GM21447 (cell line): ENCODE results near the gene ADAM23.

Experiments
- ATAC-seq: cut with Tn5 transposase; IDR thresholded peaks from one replicate; pipeline ENCODE4 v1.9.1; 2021; ENCODE audit not compliant: unreplicated experiment

Gene ADAM23

DNA sequence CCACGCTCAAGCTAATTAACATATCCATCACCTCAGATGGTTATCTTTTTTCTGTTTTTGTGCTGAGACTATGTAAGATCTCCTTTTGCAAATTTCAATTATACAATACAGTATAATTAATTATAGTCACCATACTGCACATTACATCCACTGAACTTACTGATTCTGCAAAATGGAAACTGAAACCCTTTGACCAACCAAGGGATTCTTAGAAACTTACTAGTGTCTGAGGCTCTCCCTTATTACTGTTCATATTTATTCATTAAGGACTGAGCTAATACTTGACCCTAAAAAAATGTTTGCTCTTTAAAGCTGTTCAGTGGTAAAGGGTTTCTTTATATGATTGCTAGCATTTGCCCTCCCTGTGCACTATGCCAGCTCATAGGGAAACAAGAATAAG is 50.7 kb downstream of the ADAM23 start:
- ATAC-seq: no peak

DNA sequence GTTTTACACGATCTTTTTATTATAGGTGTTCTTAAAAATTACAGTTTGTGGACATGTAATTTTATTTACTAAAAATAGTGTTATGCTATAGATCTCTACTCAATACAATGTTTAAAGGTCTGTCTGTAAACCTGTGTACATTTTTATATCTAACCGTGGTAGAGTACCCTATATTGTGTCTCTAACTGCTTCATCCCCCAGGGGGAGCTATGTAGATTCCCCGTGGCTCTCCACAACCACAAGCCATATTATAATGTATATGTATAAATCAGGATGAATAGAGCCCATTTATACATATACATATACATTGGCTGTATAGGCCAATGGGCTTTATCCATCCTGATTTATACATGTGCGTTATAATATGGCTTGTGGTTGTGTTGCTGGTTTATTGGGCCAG is 59.4 kb downstream of the ADAM23 start:
- ATAC-seq: no peak

DNA sequence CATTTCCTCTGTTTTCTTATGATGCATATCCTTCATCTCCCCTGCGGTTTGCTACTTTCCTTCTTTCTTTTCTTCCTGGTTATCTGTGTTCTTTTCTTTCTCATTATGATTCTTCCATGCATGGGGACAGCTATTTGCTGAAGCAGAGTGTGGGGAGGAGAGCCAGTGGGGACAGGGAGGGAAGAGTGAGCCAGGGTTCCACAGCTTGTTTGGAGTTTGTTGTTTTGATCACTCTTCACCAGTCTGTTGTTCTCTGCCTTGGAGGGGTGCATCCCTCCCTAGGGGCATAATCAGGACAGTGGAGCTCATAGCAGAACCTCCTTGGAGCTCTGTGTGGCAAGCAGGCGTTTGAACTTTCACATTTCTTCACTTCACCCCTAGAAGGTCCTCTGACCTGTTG is 68.0 kb downstream of the ADAM23 start:
- no peak for ATAC-seq

DNA sequence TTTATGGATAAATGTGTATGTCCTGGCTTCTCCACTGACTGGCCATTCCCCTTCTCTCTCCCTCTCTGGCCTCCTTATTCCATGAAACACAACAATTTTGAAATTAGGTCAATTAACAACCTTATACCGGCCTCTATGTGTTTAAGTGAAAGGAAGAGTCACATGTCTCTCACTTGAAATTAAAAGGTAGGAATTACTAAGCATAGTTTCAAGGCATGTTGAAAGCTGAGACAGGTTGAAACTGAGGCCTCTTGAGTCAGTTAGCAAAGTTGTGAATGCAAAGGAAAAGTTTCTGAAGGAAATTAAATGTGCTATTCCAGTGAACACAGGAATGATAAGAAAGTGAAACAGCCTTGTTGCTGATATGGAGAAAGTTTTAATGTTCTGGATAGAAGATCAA is 69.7 kb downstream of the ADAM23 start:
- no peak for ATAC-seq

DNA sequence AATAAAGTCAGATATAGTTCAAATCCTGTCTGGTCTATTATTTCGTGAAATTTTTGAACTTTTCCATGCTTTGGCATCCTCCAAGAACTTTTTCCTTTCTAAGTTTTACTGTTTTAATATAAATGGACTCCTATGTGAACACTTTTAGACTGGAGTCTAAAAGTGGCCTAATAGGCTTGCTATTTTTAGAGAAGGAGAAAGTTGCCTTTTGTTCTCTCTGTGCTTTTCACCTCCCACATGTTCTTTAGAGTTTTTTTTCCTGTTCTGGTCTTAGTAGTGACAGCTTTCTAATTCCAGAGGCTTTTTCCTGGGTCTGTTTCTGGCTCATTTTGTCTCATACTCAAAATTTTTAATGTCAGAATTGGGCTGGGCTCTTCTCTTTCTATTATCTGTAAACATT is 72.2 kb downstream of the ADAM23 start:
- no peak for ATAC-seq

DNA sequence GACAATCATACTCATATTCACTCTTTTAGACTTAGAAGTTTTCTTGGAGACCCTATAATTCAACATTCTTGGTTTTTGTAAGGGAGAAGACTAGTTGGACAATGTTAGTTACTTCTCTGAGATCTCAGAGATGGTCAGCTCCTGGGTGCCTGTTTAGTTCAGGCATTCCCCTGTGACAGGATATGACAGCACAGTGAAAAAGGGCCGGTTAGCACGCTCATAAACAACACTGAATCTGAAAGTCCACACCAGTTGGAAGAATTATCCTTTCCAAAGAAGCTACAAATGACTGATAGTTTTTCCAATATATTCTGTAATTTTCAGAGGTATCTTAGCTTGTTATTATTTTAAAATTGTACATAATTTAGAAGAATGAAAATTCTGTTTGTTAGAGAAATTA is 75.7 kb downstream of the ADAM23 start:
- ATAC-seq: no peak

DNA sequence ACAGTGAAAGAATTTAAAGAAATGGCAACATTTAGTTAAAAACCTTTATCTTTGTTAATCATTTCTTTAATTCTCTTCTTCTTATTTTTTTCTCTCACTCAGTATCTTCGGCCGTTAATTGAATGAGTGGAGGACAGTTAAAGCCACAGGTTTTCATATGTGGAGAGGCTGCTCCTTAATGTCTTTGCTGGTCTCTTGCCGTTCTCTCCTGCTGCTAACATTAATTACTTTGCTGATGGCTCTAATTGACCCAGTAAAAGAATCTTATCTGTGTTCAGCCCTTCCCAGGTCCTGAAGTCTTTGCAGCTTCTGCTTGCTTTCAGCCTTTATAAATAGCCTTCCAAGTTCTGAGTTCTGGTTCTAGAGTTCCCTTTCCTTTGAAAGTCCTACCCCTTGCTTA is 77.1 kb downstream of the ADAM23 start:
- no peak for ATAC-seq

DNA sequence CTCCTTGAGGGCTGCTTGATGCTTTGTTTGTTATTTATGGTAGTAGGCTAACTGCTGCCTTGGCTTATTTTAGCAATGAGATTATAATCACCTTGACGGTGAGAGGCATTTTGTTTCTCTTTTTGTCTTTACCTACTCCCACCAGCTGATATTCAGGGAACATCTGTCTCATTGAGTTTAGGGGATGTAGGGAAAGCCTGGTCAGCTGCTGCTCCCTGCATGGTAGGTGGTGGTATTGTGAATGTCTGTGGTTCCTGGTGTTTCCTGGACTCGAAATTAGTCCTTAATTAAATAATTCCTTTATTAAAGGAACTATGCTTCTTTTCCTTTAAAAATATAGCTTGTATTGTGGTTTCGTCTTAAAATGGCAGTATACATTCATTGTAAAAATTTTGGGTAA is 77.8 kb downstream of the ADAM23 start:
- ATAC-seq: no peak

DNA sequence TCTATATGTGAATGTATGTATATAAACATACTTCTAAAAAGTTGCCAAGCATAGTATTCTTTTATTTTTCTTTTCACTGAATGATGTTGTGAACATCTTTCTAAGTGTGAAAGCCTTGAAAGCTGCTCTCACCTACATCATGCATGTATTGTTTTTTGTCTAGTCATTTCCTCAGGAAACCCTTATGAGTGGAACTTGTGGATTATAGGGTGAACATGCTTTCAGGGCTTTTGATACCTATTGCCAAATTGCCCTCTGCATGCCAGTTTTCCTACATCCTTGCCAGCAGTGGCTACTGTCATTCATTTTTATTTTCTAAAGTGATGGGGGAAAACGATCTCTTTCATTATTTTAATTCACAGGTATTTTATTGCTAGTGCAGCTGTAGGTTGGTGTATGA is 78.3 kb downstream of the ADAM23 start:
- no peak for ATAC-seq

DNA sequence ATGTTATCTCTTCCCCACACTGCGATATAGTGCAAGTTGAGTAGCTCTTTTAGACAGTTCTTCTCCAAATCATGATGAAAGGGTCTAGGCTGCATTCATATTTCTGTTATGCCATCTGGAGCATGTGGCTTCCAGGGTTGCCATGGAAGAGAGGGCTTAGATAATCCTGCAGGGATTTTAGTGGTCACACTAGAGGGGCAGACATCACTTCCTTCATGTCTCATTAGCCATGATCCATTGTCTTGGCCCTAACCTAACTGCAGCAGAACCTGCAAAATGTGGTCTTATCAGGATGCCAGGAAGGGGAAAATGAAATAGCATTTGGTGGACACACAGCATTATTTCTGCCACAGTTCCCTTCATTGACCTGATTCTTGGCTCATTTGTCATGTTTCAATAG is 83.1 kb downstream of the ADAM23 start:
- no peak for ATAC-seq

DNA sequence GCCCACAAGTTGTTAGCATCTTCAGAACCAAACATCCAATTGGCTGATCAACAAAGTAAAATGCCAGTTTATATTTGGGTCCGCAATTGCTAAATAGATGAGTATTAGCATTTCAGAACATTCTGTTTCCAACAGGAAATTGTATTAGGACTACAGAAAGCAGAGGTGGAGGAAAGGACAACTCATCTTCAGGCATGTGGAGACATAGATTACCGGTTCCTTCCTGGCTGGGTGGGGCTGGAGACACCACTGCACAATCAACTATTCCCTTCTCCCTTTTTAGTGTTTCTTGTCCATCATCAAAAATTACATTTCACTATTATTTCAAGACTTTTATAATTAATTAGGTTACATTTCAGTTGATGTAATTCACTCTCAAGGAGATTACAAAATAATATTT is 83.8 kb downstream of the ADAM23 start:
- no peak for ATAC-seq

DNA sequence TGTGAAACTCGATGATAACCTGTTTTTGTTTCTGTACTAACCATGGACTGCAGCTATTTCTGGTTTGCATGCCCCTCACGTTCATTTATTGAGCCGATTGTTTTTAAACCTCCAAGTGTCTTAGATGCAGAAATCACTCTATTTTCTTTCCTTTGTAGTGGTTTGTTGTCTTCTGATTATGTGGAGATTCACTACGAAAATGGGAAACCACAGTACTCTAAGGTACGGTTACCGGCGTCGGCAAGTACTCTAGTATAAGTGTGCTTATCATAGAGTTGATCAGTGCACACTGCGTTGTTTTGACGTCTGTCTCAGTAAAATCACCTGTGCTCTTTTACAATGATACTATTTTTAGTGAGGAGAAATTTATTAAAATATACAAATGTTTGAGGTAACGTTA is 87.4 kb downstream of the ADAM23 start:
- ATAC-seq: no peak

DNA sequence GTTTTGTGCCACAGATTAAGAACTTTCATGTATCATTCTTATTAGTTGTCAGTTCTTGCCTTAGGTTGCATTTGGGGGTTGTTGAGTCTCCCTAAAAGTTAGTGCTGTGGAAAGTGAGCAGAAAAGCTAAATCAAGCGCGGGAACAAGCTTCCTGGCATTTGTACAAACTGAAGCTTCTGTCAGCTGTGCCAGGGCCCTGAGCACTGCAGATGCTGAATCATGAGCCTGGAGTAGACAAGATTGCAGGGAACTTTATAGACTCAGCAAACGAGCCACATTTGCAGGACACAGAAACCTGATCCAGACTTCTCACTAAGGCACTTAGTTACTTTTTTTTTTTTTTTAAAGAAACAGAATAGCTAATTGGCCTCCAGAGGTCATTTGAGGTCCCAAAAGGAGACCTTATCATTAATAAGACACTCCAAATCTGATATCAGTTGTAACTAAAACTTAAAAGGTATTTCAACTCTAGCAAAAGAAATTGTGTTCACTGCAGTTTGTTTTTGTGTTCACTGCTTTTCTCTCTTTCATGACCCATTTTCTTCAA is 88.7 kb downstream of the ADAM23 start:
- no peak for ATAC-seq

DNA sequence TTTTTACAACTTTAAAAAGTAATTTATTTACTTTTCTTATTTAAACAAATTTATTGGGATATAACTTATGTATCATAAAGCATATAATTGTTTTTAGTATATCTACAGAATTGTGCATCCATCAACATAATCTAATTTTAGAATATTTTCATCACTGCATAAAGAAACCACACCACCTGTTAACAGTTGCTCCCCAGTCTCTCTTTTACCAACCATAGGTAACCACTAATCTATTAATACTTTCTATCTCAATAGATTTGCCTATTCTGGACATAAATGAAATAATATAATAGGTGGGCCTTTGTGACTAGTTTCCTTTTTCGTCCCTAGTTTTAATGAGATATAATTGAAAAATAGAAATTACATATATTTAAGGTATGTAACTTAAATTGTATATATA is 90.6 kb downstream of the ADAM23 start:
- no peak for ATAC-seq

DNA sequence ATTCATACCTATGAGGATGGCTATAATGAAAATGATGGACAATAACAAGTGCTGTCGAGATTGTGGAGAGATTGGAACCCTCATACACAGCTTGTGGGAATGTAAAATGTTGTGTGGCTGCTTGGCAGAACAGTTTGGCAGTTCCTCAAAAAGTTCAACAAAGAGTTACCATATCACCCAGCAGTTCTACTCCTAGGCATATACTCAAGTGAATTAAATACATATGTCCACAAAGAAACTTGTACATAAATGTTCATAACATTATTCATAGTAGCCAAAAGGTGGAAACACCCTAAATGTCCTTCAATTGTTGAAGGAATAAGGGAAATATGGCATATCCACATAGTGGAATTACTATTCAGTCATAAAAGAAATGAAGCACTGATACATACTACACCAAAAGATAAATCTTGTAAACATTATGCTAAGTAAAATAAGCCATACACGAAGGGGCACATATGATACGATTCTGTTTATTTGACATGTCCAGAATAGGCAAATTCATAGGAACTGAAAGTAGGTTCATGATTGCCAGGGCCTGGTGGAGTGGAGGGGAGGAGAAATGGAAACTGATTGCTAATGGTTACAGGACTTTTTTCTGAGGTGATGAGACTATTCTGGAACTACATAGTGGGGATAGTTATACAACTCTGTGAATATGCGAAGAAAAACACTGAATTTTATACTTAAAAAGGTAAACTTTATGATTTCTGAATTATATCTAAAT is 92.1 kb downstream of the ADAM23 start:
- no peak for ATAC-seq

DNA sequence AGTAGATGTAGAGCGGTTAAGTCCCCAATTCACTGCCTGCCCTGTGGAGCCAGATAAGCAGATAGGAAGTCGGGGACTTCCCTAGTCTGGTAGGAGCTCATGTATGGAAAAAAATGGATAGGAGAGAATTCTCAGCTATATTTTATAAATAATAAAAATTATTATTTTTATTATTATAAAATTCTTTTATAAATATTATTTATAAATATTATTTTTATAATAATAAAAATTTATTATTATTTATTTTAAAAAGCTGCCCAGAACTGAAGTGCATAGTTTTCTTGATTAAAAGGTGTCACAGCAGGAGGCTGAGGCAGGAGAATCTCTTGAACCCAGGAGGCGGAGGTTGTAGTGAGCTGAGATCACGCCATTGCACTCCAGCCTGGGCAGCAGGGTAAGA is 97.4 kb downstream of the ADAM23 start:
- ATAC-seq: no peak

DNA sequence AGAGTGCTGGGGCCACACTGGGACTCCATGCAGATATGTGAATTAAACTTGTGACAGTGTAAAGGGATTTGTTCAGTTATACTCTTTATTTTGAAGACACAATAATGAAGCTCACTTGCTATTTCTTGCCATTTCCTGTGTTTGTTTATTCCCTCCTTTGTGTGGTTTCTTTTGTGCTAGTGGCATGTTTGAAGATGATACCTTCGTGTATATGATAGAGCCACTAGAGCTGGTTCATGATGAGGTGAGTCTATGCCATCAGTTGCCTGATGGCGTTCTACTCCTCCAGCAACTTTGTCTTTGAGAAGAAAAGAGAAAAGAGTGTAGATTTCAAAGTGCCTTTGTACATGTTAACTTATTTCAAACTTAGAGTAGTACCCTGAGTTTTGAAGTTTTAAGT is 99.7 kb downstream of the ADAM23 start:
- no peak for ATAC-seq

DNA sequence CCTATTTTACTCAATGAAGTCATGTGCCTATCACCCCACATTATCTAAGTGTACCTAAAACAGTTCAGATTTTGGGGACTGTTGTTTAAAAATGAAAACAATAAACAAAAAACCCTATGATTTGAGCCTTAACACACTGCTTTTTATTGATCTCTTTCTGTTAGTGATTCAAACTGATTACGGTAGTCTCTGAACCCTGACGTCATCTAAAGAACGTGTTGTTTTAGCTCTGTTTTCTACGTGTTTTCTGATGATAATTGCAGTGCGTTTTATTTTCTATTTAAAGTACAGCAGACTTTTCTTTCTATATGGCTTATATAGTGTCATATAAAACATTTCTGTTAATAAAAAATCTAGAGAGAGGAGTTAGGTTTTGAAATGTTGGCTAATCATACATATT is 105.1 kb downstream of the ADAM23 start:
- no peak for ATAC-seq

DNA sequence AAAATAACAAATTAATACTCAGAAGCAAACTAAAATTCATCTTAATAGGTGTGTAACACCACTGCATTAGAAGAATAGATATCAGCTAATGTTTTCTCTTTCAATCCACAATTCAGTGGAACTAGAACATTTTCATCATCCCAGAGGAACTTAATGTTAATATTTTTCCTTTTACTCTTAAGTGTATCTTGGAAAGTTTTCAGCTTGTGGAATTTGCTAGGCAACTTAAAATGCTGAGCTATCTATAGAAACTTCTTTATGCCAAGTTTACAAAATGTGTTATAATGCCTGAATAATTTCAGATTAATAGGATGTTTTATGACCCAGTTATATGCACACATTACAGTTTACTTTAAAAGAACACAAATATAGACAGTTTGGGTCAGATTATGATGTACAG is 112.4 kb downstream of the ADAM23 start:
- no peak for ATAC-seq

DNA sequence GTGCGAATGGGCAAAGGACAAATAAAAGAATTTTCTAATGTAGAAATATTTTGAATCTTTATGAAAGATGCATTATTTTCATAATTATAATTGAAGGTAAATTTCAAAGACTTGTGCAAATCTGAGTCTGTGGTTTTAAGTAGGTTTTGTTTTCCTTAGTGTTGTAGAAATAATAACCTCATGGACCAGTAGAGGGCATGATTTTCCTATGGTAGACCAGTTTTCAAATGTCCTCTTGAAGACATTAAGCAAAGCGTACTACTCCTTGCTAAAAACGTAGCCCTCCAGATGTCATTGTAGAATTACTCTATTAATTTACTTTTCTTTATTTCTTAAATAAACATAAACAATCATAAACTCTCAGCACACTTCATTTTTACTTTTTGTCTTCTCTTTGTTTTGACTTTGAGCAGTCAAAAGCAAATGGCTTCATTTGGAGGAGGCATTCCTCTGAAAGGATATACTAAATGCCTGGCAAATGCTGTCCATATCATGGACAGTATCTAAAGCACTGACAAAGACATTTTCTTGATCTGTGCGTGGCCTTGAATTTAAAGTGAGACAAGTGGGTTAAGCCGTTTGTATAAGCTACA is 113.1 kb downstream of the ADAM23 start:
- peak; percentile 84 for ATAC-seq

DNA sequence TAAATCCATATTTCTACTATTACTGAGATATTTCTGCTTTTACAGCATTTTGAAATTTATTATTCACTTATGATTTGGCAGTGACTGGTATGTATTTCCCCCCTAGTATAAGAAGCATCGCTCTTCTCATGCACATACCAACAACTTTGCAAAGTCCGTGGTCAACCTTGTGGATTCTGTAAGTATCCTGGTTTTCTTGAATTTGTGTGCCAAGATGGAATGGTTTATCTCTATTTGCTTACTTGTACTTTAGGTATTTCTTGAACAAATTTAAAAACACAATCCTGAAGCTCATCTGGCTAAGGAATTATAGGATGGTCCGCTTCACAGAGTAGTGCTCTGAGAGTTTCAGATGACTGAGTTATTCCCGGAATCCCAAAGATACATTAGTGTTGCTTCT is 114.0 kb downstream of the ADAM23 start:
- no peak for ATAC-seq

DNA sequence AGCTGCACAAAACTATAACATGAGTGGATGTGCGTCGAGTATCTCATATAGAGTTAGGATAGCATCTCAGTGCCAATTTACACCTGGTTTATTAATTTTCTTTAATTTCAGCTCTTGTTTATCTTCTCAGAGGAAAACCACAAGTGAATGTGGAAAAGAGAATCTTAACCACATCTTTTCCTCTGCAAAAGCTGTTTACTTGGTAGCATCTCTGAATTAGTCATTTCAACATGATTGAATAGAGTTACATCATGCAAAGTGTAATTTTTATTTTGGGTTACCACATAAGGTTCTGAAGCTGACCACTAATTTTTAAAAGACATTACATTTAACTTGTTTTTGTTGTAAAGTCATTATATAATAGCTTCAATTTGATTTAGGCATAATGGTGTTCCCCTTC is 115.2 kb downstream of the ADAM23 start:
- ATAC-seq: no peak

DNA sequence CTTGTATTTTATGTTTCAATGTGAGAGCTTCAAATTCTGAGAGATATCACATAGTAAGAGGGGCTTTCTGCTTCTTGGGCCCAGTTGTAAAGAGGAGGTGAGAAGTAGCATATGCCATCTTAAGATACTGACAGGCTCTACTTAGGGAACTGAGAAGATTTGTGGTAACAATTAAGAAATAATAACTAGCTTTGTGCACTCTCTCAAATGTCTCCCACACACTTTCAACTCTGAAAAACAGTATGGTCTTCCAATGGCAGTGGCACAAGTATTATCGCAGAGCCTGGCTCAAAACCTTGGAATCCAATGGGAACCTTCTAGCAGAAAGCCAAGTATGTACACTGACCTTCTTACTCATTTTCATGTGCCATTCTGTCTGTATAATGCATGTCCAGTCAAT is 118.6 kb downstream of the ADAM23 start:
- ATAC-seq: no peak
